Stimulated activated CD4-positive, alpha-beta T cell treated with anti-CD3 and anti-CD28 coated beads, TNF-alpha, amount 100 ng/mL, for 24 hours (primary cell): ENCODE data around the gene MCM3.

ENCODE experiments used
- DNase-seq, 3 experiments: peaks; one replicate each; pipeline ENCODE4 v3.0.0-alpha.2; 2020; ENCODE audit warnings: low read depth in 3 of 3

Gene MCM3

GRCh38 chr6:52303178-52303577, 18.6 kb upstream of the MCM3 start:
- DNase-seq = no peak

- DNase-seq = no peak
These were observed 16.8 kb upstream of the MCM3 start for GRCh38 chr6:52301326-52301725.

DNA sequence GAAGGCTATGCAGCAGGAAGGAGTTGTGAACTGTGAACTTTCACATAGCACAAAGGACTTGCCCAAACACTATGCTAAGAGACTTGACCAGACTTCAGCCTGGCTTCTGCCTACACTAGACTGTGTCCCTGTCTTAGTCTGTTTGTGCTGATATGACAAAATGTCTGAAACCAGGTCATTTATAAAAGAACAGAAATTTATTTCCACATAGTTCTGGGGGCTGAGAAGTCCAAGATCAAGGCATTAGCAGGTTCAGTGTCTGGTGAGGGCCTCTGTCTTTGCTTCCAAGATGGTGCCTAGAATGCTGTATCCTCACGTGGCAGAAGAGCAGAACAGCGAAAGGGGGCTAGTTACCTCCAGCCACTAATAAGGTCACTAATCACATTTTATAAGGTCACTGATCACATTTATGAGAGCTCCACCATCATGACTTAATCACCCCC, 16.0 kb upstream of the MCM3 start:
- no peak for DNase-seq

DNA sequence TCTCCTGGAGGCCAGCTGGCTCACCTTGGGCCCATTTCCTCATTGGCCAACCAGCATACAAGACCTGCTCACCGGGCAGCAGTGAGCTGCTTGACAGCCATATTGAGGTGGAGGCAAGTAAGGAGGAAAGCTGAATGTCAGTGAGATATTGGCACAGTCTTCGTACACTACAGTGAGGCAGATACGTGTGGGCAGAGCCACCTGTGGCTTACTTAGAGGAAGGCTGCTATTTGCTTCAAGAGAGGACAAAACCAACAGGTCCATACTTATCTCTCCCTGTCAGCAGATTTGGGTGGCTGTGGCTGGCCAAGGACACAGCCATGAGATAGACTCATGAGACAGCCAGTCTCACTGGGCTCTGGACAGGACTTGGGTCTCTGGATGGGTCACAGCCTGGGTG, 15.1 kb upstream of the MCM3 start:
- DNase-seq = no peak

- DNase-seq = no peak
These were observed 12.9 kb upstream of the MCM3 start for GRCh38 chr6:52297433-52297832.

- DNase-seq = no peak
These were observed 8.5 kb upstream of the MCM3 start for GRCh38 chr6:52293067-52293466.

GRCh38 chr6:52288841-52289240, 4.3 kb upstream of the MCM3 start:
- DNase-seq = no peak

DNA sequence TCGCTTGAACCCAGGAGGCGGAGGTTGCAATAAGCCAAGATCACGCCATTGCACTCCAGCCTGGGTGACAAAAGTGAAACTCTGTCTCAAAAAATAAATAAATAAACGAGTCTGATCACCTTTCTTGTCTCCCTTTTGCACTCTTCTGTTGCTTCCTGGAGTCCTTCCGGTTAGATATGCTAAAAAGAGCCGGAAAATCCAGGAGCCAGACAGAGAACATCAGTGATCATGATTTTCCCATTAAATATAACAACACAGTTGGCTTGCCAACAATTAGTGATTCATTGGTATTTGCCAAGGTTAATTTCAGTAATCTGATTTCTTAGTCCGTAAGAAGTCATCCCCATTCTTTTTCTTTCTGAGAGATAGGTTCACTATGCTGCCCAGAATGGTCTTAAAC, 3.7 kb upstream of the MCM3 start:
- DNase-seq = no peak

- DNase-seq = peak; percentile 30 to 59 (median 53)
These were observed 2.4 kb upstream of the MCM3 start for GRCh38 chr6:52286798-52287432.

DNA sequence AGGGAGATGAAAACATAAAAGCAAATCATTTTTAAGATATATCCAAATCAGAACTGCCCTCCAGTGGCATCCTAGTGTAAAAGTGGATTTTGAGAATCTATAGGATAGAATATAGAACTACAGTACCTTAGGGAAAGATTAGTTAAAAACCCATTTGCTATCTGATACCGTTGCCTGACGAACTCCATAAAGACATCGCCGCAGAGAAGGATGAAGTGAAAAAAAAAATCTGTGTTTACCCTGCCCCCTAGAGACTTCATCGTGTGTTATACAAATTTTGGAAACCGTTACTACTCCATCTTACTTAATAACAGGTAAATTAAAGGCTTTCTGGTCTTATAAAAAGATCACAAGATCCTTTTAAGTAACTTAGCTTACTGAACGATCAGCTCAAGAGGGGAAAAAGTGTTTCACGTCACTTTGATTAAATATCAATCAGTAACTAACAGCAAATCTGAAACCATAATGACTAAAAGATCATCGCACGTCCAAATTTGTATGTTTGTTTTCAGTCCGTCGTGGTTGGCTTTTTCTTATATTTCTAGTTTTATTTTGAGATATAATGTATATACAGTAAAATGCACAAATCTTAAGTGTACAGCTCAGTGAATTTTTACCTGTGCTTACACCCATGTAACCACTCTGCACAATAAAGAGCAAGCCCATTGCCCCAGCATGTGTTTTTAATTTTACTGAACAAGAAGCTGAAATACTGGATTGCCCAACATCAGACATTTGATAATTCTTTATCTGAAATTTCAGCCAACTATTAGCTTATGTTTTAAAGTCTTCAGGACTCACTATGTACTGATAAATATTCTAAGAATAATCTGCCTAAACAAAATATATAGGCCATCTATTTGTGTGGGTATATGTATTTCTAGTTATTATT, 881 bp upstream of the MCM3 start:
- DNase-seq = no peak

DNA sequence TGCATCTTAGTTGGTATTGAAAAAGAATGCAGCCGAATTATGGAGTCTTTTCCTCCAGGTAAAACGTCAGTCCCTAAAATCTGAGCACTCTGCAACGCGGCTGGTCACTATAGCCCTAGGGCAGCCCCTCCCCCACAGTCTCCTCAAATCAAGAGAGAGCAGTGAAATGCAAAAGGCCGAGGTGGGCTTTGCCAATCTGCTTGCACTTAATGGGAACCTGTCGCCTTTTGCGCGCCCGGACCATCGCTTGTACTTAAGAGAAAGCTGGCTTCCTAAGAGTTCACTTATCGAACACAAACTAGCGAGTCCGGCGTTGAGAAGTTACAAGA, 447 bp downstream of the MCM3 start:
- peak in 2 of 3 experiments; percentile 32 to 62 for DNase-seq

DNA sequence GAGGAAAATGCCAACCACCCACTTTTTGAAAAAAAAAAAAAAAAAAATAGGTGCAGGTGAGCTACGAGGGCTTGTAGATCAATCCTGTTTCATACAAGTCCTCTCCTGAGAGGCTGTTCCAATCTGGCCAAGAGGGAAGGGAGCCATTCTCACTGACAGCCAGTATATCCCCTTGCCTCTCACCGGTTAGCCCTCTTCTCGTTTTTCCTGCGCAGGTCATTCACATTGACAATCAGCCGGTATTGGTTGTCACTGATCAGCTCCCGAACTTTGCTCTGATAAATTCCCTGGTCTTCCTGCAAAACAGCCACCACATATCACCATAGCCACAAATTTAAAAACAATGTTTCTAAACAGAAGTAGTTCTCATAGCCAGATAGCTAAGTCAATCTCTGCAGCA, 1.4 kb downstream of the MCM3 start:
- no peak for DNase-seq

DNA sequence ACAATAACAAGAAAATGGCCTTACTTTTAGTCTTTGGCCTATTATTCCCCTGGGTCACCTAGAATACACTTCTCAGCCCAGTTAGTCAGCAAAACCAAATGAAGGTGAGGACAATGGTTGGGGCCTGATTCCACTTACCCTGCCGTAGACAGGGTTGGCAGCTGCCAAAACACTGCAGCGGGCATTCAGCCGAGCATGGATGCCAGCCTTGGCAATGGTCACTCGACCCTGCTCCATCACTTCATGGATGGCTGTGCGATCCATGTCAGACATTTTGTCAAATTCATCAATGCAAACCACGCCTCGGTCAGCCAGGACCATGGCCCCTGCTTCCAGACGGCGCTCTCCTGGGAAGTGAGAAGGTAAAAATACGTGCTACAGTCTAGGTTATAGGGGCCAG, 8.4 kb downstream of the MCM3 start:
- no peak for DNase-seq

- no peak for DNase-seq
These were observed 12.6 kb downstream of the MCM3 start for GRCh38 chr6:52271852-52272460.

- peak; percentile 48 to 68 (median 62) for DNase-seq
These were observed 20.6 kb downstream of the MCM3 start for GRCh38 chr6:52263709-52264540.

DNA sequence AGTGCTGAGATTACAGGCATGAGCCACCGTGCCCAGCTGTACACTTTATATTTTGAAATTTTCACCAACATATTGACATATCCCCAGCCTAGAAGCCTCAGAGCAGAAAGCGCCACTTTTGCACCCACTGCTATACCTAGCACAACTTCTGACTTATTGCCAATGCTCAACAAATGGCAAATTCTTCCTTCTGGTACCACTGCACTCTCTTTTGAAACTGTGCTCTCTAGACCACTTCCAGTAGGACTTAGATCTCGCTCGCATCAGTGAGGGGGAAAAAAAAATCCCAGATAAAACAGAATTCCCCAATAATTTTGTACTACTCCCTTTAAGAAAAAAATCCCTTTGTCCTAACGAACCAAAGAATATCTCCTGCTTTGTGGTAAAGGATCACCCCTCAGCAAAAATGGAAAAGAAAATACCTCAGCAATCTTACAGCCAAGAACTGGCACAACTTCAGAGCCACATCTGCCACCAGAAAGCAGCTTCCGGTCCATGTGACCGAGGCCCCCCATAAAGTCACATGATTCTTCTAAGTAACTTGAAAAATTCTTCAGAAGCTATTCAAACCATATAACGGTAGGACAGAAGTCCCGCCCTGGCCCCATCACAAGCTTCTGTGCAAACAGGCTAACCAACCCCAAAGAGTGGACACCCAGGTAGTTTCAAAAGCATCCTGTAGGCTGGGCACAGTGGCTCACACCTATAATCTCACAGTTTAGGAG, 21.8 kb downstream of the MCM3 start:
- no peak for DNase-seq

- no peak for DNase-seq
These were observed 23.3 kb downstream of the MCM3 start for GRCh38 chr6:52261229-52261628.

DNA sequence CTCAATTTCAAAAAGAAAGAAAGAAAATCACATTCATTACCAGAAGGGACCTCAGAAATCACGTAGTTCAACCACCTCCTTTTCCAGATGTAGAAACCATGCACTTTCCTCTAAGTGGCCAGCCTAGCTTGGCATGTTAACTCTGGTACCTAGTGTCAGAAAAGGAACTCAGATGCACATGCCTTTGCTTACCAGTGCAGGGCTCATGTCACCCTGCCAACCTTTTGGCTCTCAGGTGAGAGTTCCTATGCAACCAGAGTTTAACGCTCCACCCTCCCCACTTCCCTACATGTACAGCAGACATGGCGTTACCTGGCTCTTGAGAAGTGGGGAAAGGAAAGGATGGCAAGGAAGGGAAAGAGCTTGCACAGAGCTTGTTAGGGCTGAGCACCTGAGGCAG, 23.9 kb downstream of the MCM3 start:
- no peak for DNase-seq

DNA sequence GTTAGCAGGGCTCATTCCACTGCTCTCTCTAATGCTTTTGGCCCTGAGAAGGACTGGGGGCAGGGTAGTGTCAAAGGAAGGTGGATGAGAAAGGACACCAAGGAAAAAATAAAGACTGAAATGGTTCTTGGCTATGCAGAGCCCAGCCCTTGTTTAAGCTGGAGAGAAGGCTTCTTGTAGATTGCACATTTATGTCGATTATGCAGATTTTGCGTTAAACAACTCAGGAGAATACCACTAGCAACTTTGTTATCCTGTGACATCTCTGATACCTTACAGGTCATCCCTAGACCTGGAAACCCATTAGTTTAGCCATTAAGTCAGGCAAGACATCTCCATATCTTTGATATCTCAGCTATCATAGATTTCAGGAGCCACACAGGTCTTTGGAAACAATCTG, 29.1 kb downstream of the MCM3 start:
- no peak for DNase-seq

- DNase-seq = no peak
These were observed 29.7 kb downstream of the MCM3 start for GRCh38 chr6:52254731-52255378.

GRCh38 chr6:52253494-52253893, 31.0 kb downstream of the MCM3 start:
- DNase-seq = peak; percentile 15 to 56 (median 23)
